Mesenchymal stem cell (in vitro differentiated cells and primary cell): Measurements from ENCODE around the gene SNRNP70.

ENCODE experiments used
- DNase-seq: peaks from one replicate; pipeline ENCODE4 v3.0.0-alpha.2; 2013
- H2AFZ ChIP-seq: one replicate; pipeline ENCODE4 v1.6.1; 2013; ENCODE audit warnings: low read depth, mild to moderate bottlenecking, control low read depth, inconsistent platforms, low read length, moderate library complexity
- H2AK5ac ChIP-seq: 2 replicates; pipeline ENCODE4 v1.6.1; 2013; ENCODE audit warnings: low read length, moderate library complexity, mild to moderate bottlenecking, inconsistent platforms; ENCODE audit not compliant: severe bottlenecking
- H2BK120ac ChIP-seq: one replicate; pipeline ENCODE4 v1.6.1; 2013; ENCODE audit warnings: low read depth, mild to moderate bottlenecking, inconsistent platforms, low read length, moderate library complexity
- H2BK12ac ChIP-seq, 2 experiments: one replicate each; pipeline ENCODE4 v1.6.1; 2013; ENCODE audit warnings: inconsistent platforms in 2 of 2, low read length in 2 of 2, mild to moderate bottlenecking in 2 of 2, moderate library complexity in 2 of 2, control low read depth in 1 of 2
- H2BK15ac ChIP-seq: one replicate; pipeline ENCODE4 v1.6.1; 2013; ENCODE audit warnings: mild to moderate bottlenecking, low read depth, inconsistent platforms; ENCODE audit not compliant: poor library complexity, severe bottlenecking
- H2BK5ac ChIP-seq: 2 replicates; pipeline ENCODE4 v1.6.1; 2013; ENCODE audit warnings: low read depth, mild to moderate bottlenecking, low read length, control low read depth, inconsistent platforms; ENCODE audit not compliant: poor library complexity, severe bottlenecking
- H3K14ac ChIP-seq, 2 experiments: one replicate each; pipeline ENCODE4 v1.6.1; 2013; ENCODE audit warnings: inconsistent platforms in 2 of 2, low read length in 2 of 2, control low read depth in 1 of 2, mild to moderate bottlenecking in 1 of 2, moderate library complexity in 1 of 2
- H3K18ac ChIP-seq, 2 experiments: one replicate each; pipeline ENCODE4 v1.6.1; 2013; ENCODE audit warnings: inconsistent platforms in 2 of 2, low read length in 2 of 2, control low read depth in 1 of 2, low read depth in 1 of 2, mild to moderate bottlenecking in 1 of 2
- H3K23ac ChIP-seq, 2 experiments: one replicate each; pipeline ENCODE4 v1.6.1; 2013; ENCODE audit warnings: inconsistent platforms in 2 of 2, low read length in 2 of 2, mild to moderate bottlenecking in 2 of 2, moderate library complexity in 2 of 2, control low read depth in 1 of 2
- H3K27ac ChIP-seq: 2 replicates; pipeline ENCODE4 v1.5.1; 2013; ENCODE audit warnings: mild to moderate bottlenecking, moderate library complexity, low read length, control low read depth, inconsistent platforms; ENCODE audit not compliant: poor library complexity, severe bottlenecking
- H3K27me3 ChIP-seq, 2 experiments: 2 replicates each; pipeline versions ENCODE4 v1.6.1 to v1.7.0; 2013; ENCODE audit warnings: low read length in 2 of 2, mild to moderate bottlenecking in 2 of 2, moderate library complexity in 2 of 2, control low read depth in 1 of 2, inconsistent platforms in 1 of 2; ENCODE audit not compliant: control insufficient read depth in 1 of 2, insufficient read depth in 1 of 2
- H3K36me3 ChIP-seq, 2 experiments: 2 replicates each; pipeline versions ENCODE4 v1.6.1 to v1.7.0; 2013; ENCODE audit warnings: low read length in 2 of 2, control low read depth in 1 of 2, inconsistent platforms in 1 of 2, low read depth in 1 of 2, mild to moderate bottlenecking in 1 of 2; ENCODE audit not compliant: insufficient read depth in 2 of 2, control insufficient read depth in 1 of 2
- H3K4ac ChIP-seq, 2 experiments: one replicate each; pipeline ENCODE4 v1.6.1; 2013; ENCODE audit warnings: inconsistent platforms in 2 of 2, low read length in 2 of 2, mild to moderate bottlenecking in 2 of 2, moderate library complexity in 2 of 2, control low read depth in 1 of 2, low read depth in 1 of 2
- H3K4me1 ChIP-seq: 2 replicates; pipeline ENCODE4 v1.6.1; 2013; ENCODE audit warnings: low read depth, low read length, control low read depth; ENCODE audit not compliant: control insufficient read depth, insufficient read depth
- H3K4me2 ChIP-seq: 2 replicates; pipeline ENCODE4 v1.6.1; 2013; ENCODE audit warnings: low read length, mild to moderate bottlenecking, inconsistent platforms; ENCODE audit not compliant: poor library complexity, severe bottlenecking
- H3K4me3 ChIP-seq, 2 experiments: 2 replicates each; pipeline versions ENCODE4 v1.5.1 to v1.7.0; 2013; ENCODE audit warnings: low read length in 2 of 2, mild to moderate bottlenecking in 2 of 2, control low read depth in 1 of 2, low read depth in 1 of 2; ENCODE audit not compliant: insufficient read depth in 1 of 2
- H3K79me1 ChIP-seq: replicated peaks from 2 replicates; pipeline ENCODE4 v1.6.1; 2013; ENCODE audit warnings: mild to moderate bottlenecking, control low read depth, low read length, inconsistent platforms; ENCODE audit not compliant: poor library complexity, severe bottlenecking
- H3K9ac ChIP-seq: 2 replicates; pipeline ENCODE4 v1.7.0; 2013; ENCODE audit warnings: mild to moderate bottlenecking, low read length, moderate library complexity
- H3K9me3 ChIP-seq: 2 replicates; pipeline ENCODE4 v1.7.0; 2013; ENCODE audit warnings: mild to moderate bottlenecking, low read length; ENCODE audit not compliant: control insufficient read depth
- H4K8ac ChIP-seq: one replicate; pipeline ENCODE4 v1.6.1; 2013; ENCODE audit warnings: inconsistent platforms, mild to moderate bottlenecking, low read length, moderate library complexity
- H4K91ac ChIP-seq: one replicate; pipeline ENCODE4 v1.6.1; 2013; ENCODE audit warnings: mild to moderate bottlenecking, low read length, inconsistent platforms
- WGBS: methylation state at CpG from one replicate; pipeline ENCODE4 v1.1.7; 2013; ENCODE audit warnings: mixed read lengths; 5-methylcytosine and 5-hydroxymethylcytosine counted together

SNRNP70 gene

GRCh38 chr19:49064029-49064629 is 21.1 kb upstream of the SNRNP70 start:
- Histone ChIP-seq H4K8ac (no peak overlapping the region), H3K18ac (no peak overlapping the region), H3K14ac (peak overlapping the region in 1 of 2 experiments; percentile 4), H3K4me3 (no peak overlapping the region), H2BK12ac (no peak overlapping the region), H2AK5ac (no peak overlapping the region), H2BK5ac (no peak overlapping the region), H3K36me3 (peaks cover 0 to 4% of the 10 kb centered on the region in 2 experiments), H2AFZ (no peak overlapping the region), H2BK15ac (peak overlapping the region; percentile 46), H2BK120ac (no peak overlapping the region), H3K9ac (no peak overlapping the region), H3K4me1 (peaks cover 15% of the 10 kb centered on the region), H3K4ac (no peak overlapping the region), H3K4me2 (peak overlapping the region; percentile 80), H3K9me3 (no peaks in the 10 kb centered on the region), H4K91ac (no peak overlapping the region), H3K27me3 (peaks cover 54 to 81% of the 10 kb centered on the region in 2 experiments), H3K23ac (peak overlapping the region in 1 of 2 experiments; percentile 10), H3K79me1 (peaks cover 2% of the 10 kb centered on the region), H3K27ac (no peak overlapping the region)
- 63% methylated on average over 8 of the region's 10 CpGs for WGBS
- DNase-seq, result no peak

- Histone ChIP-seq H2AK5ac (no peak within 1 kb of the TSS), H4K8ac (no peak within 1 kb of the TSS)
- WGBS, result 2% methylated on average over 35 of the region's 53 CpGs
Measured at GRCh38 chr19:49064768-49065611, 20.3 kb upstream of the SNRNP70 start, which contains the start of gene NTF4. TSS of gene NTF4 (minus strand) at chr19:49064818. CDS start at chr19:49061997, 2,821 bp downstream.

GRCh38 chr19:49065905-49066512 is 19.2 kb upstream of the SNRNP70 start:
- no peak for DNase-seq
- Histone ChIP-seq H2AK5ac (no peak overlapping the region), H3K18ac (no peak overlapping the region), H3K14ac (no peak overlapping the region), H2BK15ac (no peak overlapping the region), H3K4me2 (no peak overlapping the region), H2AFZ (no peak overlapping the region), H3K27ac (no peak overlapping the region), H3K23ac (peak overlapping the region in 1 of 2 experiments; percentile 64), H3K36me3 (peaks cover 0 to 4% of the 10 kb centered on the region in 2 experiments), H3K9ac (no peak overlapping the region), H4K8ac (no peak overlapping the region), H3K4me1 (peaks cover 15% of the 10 kb centered on the region), H3K79me1 (no peaks in the 10 kb centered on the region), H2BK5ac (no peak overlapping the region), H3K4me3 (no peak overlapping the region), H2BK12ac (no peak overlapping the region), H3K27me3 (peaks cover 72 to 84% of the 10 kb centered on the region in 2 experiments), H3K4ac (no peak overlapping the region), H4K91ac (no peak overlapping the region), H2BK120ac (no peak overlapping the region), H3K9me3 (peaks cover 5% of the 10 kb centered on the region)
- WGBS, result 61% methylated on average over 7 of the region's 13 CpGs

More at GRCh38 chr19:49064768-49065611, 20.3 kb upstream of the SNRNP70 start, which contains the start of gene NTF4:
- peak; percentile 59 for DNase-seq
- Histone ChIP-seq H3K4me3 (peak within 1 kb of the TSS in 1 of 2 experiments; percentile 41), H3K79me1 (peaks cover 2% of the 10 kb centered on the region), H3K4me1 (peaks cover 15% of the 10 kb centered on the region), H2BK120ac (peak within 1 kb of the TSS; percentile 68), H3K23ac (peak within 1 kb of the TSS in 1 of 2 experiments; percentile 10), H3K9me3 (no peaks in the 10 kb centered on the region), H3K14ac (peak within 1 kb of the TSS in 1 of 2 experiments; percentile 4), H3K27ac (no peak within 1 kb of the TSS), H3K36me3 (peaks cover 0 to 4% of the 10 kb centered on the region in 2 experiments), H4K91ac (no peak within 1 kb of the TSS), H2BK5ac (no peak within 1 kb of the TSS), H3K9ac (no peak within 1 kb of the TSS), H3K4me2 (peak within 1 kb of the TSS; percentile 80), H2BK12ac (no peak within 1 kb of the TSS), H2BK15ac (peak within 1 kb of the TSS; percentile 46), H2AFZ (no peak within 1 kb of the TSS), H3K18ac (no peak within 1 kb of the TSS), H3K27me3 (peaks cover 62 to 82% of the 10 kb centered on the region in 2 experiments), H3K4ac (no peak within 1 kb of the TSS)

- no peak overlapping the region for H2AFZ ChIP-seq
- no peak overlapping the region for H2BK5ac ChIP-seq
- H3K4me2 ChIP-seq, result no peak overlapping the region
- H3K9ac ChIP-seq, result no peak overlapping the region
- H3K27ac ChIP-seq, result no peak overlapping the region
- no peaks in the 10 kb centered on the region for H3K79me1 ChIP-seq
- H2AK5ac ChIP-seq, result no peak overlapping the region
- no peak overlapping the region for H3K23ac ChIP-seq
- no peak overlapping the region for H4K8ac ChIP-seq
- no peak overlapping the region for H3K18ac ChIP-seq
- no peak overlapping the region for H2BK12ac ChIP-seq
- H3K27me3 ChIP-seq, result peaks cover 81 to 86% of the 10 kb centered on the region in 2 experiments
- H3K4me1 ChIP-seq, result peaks cover 22% of the 10 kb centered on the region
- no peak overlapping the region for H3K4me3 ChIP-seq
- H3K4ac ChIP-seq, result no peak overlapping the region
- DNase-seq, result no peak
- H3K9me3 ChIP-seq, result peaks cover 5% of the 10 kb centered on the region
- no peak overlapping the region for H4K91ac ChIP-seq
- H2BK15ac ChIP-seq, result no peak overlapping the region
- no peaks in the 10 kb centered on the region for H3K36me3 ChIP-seq
- 68% methylated on average over 3 of the region's 3 CpGs for WGBS
- H2BK120ac ChIP-seq, result no peak overlapping the region
- no peak overlapping the region for H3K14ac ChIP-seq
Measured at GRCh38 chr19:49067554-49067953, 17.7 kb upstream of the SNRNP70 start.
